Endothelial cell of umbilical vein (primary cell): Measurements from ENCODE around the gene CDH15. TPM values are rescaled to one million over a fixed set of nuclear protein-coding genes. Genes with fewer than 3 reads are reported as not detected.

Source experiments
- BruUV-seq: library from RNA; stranded (reverse); fragments of 400-500 nt; replicated peaks from 2 replicates; lab custom pipeline; 2021; lab: Mats Ljungman, UMichigan
- CTCF ChIA-PET: fragments of 300-600, 350-600 bp; sonication (Branson Sonifier 250); formaldehyde crosslinking; loops from one replicate; lab custom pipeline; 2021; ENCODE audit warnings: antibody characterized with exemption, inconsistent platforms; lab: Charles Lee
- POLR2A ChIA-PET: fragments of 300-600, 350-600 bp; sonication (Branson Sonifier 250); formaldehyde crosslinking; loops from one replicate; lab custom pipeline; 2021; ENCODE audit warnings: antibody characterized with exemption, inconsistent platforms; lab: Charles Lee
- DNase-seq: peaks from one replicate; pipeline ENCODE4 v3.0.0-alpha.2; 2011; ENCODE audit warnings: low read depth, low spot score
- FAIRE-seq: peaks from 2 replicates; lab custom pipeline; 2011; peaks lifted over from hg19 to GRCh38; lab: Jason Lieb, UNC
- H2AFZ ChIP-seq: 2 replicates; pipeline ENCODE4 v1.6.0; 2012; ENCODE audit warnings: low read depth, low read length, control low read depth, inconsistent platforms
- H3K27ac ChIP-seq: 2 replicates; pipeline ENCODE4 v1.5.1; 2011; ENCODE audit warnings: low read depth, mild to moderate bottlenecking, control low read depth, low read length, moderate library complexity; ENCODE audit not compliant: insufficient read depth
- H3K27me3 ChIP-seq, 2 experiments: 2 replicates each; pipeline versions ENCODE4 v1.6.0 to v1.6.1; 2011; ENCODE audit warnings: low read length in 2 of 2, mixed read lengths in 1 of 2; ENCODE audit not compliant: control insufficient read depth in 2 of 2, insufficient read depth in 2 of 2
- H3K36me3 ChIP-seq, 2 experiments: 2 replicates in 1 of 2; 3 replicates in 1 of 2; pipeline ENCODE4 v1.5.1; 2011; ENCODE audit warnings: low read length in 2 of 2, mild to moderate bottlenecking in 1 of 2, moderate library complexity in 1 of 2; ENCODE audit not compliant: control insufficient read depth in 2 of 2, insufficient read depth in 2 of 2; ENCODE audit errors: extremely low read depth in 1 of 2
- H3K4me1 ChIP-seq: 3 replicates; pipeline ENCODE4 v1.5.1; 2011; ENCODE audit warnings: mild to moderate bottlenecking, low read length; ENCODE audit not compliant: control insufficient read depth, insufficient read depth; ENCODE audit errors: extremely low read depth
- H3K4me2 ChIP-seq: 2 replicates; pipeline ENCODE4 v1.6.1; 2011; ENCODE audit warnings: low read length, control low read depth, mixed read lengths; ENCODE audit not compliant: insufficient read depth
- H3K4me3 ChIP-seq, 3 experiments: fragments of 200-600 bp in 1 of 3; sonication (generic), shearing (Covaris generic) in 1 of 3; replicated peaks in 1 of 3; 2 replicates each; pipeline ENCODE4 v1.5.1; 2011 to 2016; ENCODE audit warnings: control low read depth in 3 of 3, low read length in 3 of 3, mild to moderate bottlenecking in 2 of 3, inconsistent platforms in 1 of 3, low read depth in 1 of 3, moderate library complexity in 1 of 3; ENCODE audit not compliant: insufficient read depth in 1 of 3
- H3K79me2 ChIP-seq: 2 replicates; pipeline ENCODE4 v1.6.0; 2012; ENCODE audit warnings: low read length, inconsistent platforms; ENCODE audit not compliant: control insufficient read depth, insufficient read depth
- H3K9ac ChIP-seq: replicated peaks from 2 replicates; pipeline ENCODE3; 2011; ENCODE audit warnings: low read length, control low read depth; ENCODE audit not compliant: insufficient read depth; ENCODE audit errors: extremely low read depth
- H3K9me1 ChIP-seq: replicated peaks from 3 replicates; pipeline ENCODE4 v1.6.0; 2011; ENCODE audit warnings: mild to moderate bottlenecking, low read length; ENCODE audit not compliant: control insufficient read depth, insufficient read depth; ENCODE audit errors: extremely low read depth
- H3K9me3 ChIP-seq: replicated peaks from 2 replicates; pipeline ENCODE4 v1.5.1; 2012; ENCODE audit warnings: low read length, inconsistent platforms; ENCODE audit not compliant: control insufficient read depth, insufficient read depth
- H4K20me1 ChIP-seq: replicated peaks from 2 replicates; pipeline ENCODE3; 2011; ENCODE audit warnings: mild to moderate bottlenecking, low read length; ENCODE audit not compliant: control insufficient read depth, insufficient read depth; ENCODE audit errors: extremely low read depth
- EZH2 ChIP-seq: IDR thresholded peaks from 2 replicates; pipeline ENCODE4 v1.6.1; 2012; ENCODE audit warnings: borderline replicate concordance, low read depth, mild to moderate bottlenecking, moderate library complexity, low read length, inconsistent platforms; ENCODE audit not compliant: severe bottlenecking
- FOS ChIP-seq: IDR thresholded peaks from 2 replicates; pipeline ENCODE4 v1.6.1; 2011; ENCODE audit warnings: mild to moderate bottlenecking, low read length, moderate library complexity, borderline replicate concordance; ENCODE audit not compliant: insufficient read depth
- GATA2 ChIP-seq: IDR thresholded peaks from 2 replicates; pipeline ENCODE4 v1.7.0; 2011; ENCODE audit warnings: low read depth, mild to moderate bottlenecking, moderate library complexity, mixed read lengths, low read length; ENCODE audit not compliant: insufficient read length, insufficient read depth
- JUN ChIP-seq: IDR thresholded peaks from 2 replicates; pipeline ENCODE4 v1.6.1; 2011; ENCODE audit warnings: borderline replicate concordance, low read depth; ENCODE audit not compliant: insufficient read length, insufficient read depth
- MYC ChIP-seq: IDR thresholded peaks from one replicate; pipeline ENCODE4 v1.6.1; 2011; ENCODE audit warnings: mild to moderate bottlenecking, low read depth, low read length
- POLR2A ChIP-seq: IDR thresholded peaks from 2 replicates; pipeline ENCODE4 v1.6.1; 2012; ENCODE audit warnings: low read depth, mild to moderate bottlenecking, control low read depth, low read length
- POLR2AphosphoS5 ChIP-seq: IDR thresholded peaks from 2 replicates; pipeline ENCODE4 v1.6.1; 2012; ENCODE audit warnings: low read depth, mild to moderate bottlenecking, control low read depth, low read length, moderate library complexity; ENCODE audit not compliant: insufficient read depth
- dilution Hi-C: fragments of 300-500 bp; cut with MboI; formaldehyde crosslinking; loops from one replicate; pipeline ENCODE4 v1.15.0; 2019; ENCODE audit warnings: low sequenced_read_pairs; ENCODE audit not compliant: extremely low pct_ligation_motif_present
- intact Hi-C: fragments of 100-400 bp; cut with micrococcal nuclease; formaldehyde crosslinking; loops from one replicate; pipeline ENCODE4 v1.10.0; 2022
- polyA plus RNA-seq, 4 experiments: library from polyadenylated mRNA; depleted of rRNA in 3 of 4; stranded (reverse) in 3 of 4; unstranded in 1 of 4; fragments of >200 nt; gene quantifications; 2 replicates each; pipeline versions ENCODE4 v1.2.1 to v1.2.3, GENCODE V29; 2011 to 2012; ENCODE audit warnings: missing spikeins in 1 of 4
- total RNA-seq: library from RNA; stranded (reverse); gene quantifications from 2 replicates; pipeline ENCODE4 v1.2.3, GENCODE V29; 2021
- TF ChIP-seq, protein P1 (sequence below), 2 donors: IDR thresholded peaks; 1 replicate in 1 of 2; 2 replicates in 1 of 2; pipeline ENCODE4 v1.5.1; 2011; ENCODE audit warnings: low read length in 2 of 2, mild to moderate bottlenecking in 2 of 2, moderate library complexity in 2 of 2, control low read depth in 1 of 2, inconsistent platforms in 1 of 2, low read depth in 1 of 2; ENCODE audit not compliant: insufficient read depth in 1 of 2; ENCODE audit errors: extremely low read depth in 1 of 2
- TF ChIP-seq, protein P2 (sequence below): IDR thresholded peaks from 2 replicates; pipeline ENCODE4 v1.6.1; 2011; ENCODE audit not compliant: insufficient read depth, insufficient read length

The CDH15 gene
- total and polyA plus RNA-seq, 2 donors (not counting 3 experiments of a cell fraction or from before 2014, with no cell fraction given) = 0.44 TPM; not detected in 1

GRCh38 chr16:89193576-89194293 is 22.2 kb downstream of the CDH15 start:
- Histone ChIP-seq H3K9ac (no peak overlapping the region), H3K79me2 (no peaks in the 10 kb centered on the region), H3K4me2 (no peak overlapping the region), H2AFZ (peak overlapping the region; percentile 56), H3K9me1 (no peaks in the 10 kb centered on the region), H3K4me3 (peak overlapping the region in 1 of 3 experiments; percentile 14), H3K27ac (no peak overlapping the region), H4K20me1 (no peaks in the 10 kb centered on the region), H3K27me3 (no peaks in the 10 kb centered on the region), H3K36me3 (no peaks in the 10 kb centered on the region), H3K9me3 (no peaks in the 10 kb centered on the region), H3K4me1 (no peaks in the 10 kb centered on the region)
- DNase-seq (no peak), FAIRE-seq (no peak)
- no TSS peak for BruUV-seq
- intact Hi-C loops = loop anchor here (1.0 kb wide), 1 partner anchor 8 kb away; no protein-coding TSS in a partner anchor
- TF ChIP-seq EZH2 = no peak
- TF ChIP-seq GATA2 = no peak
- TF ChIP-seq MYC = no peak
- TF ChIP-seq POLR2AphosphoS5 = no peak
- TF ChIP-seq, protein P1, sequence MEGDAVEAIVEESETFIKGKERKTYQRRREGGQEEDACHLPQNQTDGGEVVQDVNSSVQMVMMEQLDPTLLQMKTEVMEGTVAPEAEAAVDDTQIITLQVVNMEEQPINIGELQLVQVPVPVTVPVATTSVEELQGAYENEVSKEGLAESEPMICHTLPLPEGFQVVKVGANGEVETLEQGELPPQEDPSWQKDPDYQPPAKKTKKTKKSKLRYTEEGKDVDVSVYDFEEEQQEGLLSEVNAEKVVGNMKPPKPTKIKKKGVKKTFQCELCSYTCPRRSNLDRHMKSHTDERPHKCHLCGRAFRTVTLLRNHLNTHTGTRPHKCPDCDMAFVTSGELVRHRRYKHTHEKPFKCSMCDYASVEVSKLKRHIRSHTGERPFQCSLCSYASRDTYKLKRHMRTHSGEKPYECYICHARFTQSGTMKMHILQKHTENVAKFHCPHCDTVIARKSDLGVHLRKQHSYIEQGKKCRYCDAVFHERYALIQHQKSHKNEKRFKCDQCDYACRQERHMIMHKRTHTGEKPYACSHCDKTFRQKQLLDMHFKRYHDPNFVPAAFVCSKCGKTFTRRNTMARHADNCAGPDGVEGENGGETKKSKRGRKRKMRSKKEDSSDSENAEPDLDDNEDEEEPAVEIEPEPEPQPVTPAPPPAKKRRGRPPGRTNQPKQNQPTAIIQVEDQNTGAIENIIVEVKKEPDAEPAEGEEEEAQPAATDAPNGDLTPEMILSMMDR (IDR thresholded peaks at IDR 0.05; ENCODE audit: extremely low read depth in 1 of 2, insufficient read depth in 1 of 2, low read depth in 1 of 2, low read length in 2 of 2) = no peak
- no peak for TF ChIP-seq FOS
- TF ChIP-seq POLR2A = no peak
- TF ChIP-seq, protein P2, sequence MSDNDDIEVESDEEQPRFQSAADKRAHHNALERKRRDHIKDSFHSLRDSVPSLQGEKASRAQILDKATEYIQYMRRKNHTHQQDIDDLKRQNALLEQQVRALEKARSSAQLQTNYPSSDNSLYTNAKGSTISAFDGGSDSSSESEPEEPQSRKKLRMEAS = no peak
- TF ChIP-seq JUN = no peak
- dilution Hi-C loops = no loop called here
- ChIA-PET CTCF (no interaction called here), POLR2A (no interaction called here)
